ENCODE measurements around the gene ZNF418.
A peak's percentile ranks its signal among the peaks of the same experiment; 100 is the strongest.
"Not testable (repeated sequence)": the region's sequence is repeated elsewhere in the genome, so short reads cannot be mapped to it uniquely, and the experiment has no call there.

Gene ZNF418

GRCh38 chr19:57927587-57927986, 7.6 kb downstream of the ZNF418 start:
- Mint-ChIP-seq H3K27ac (no peak overlapping the region), H3K36me3 (peaks cover 75 to 84% of the 10 kb centered on the region in 2 donors), H3K4me1 (peaks cover 0 to 5% of the 10 kb centered on the region in 2 donors), H3K9me3 (peaks cover 29 to 34% of the 10 kb centered on the region in 2 donors), H3K4me3 (no peak overlapping the region), H3K27me3 (no peaks in the 10 kb centered on the region)
- DNase-seq (no peak), ATAC-seq (replicated peaks) (no peak)

GRCh38 chr19:57916168-57916995, 18.8 kb downstream of the ZNF418 start, which contains the start of gene ZNF417:
ZNF417 (minus strand) TSS chr19:57916592; CDS start chr19:57916411, 181 bp downstream.
- ATAC-seq (replicated peaks) (peak; percentile 98), DNase-seq (peak; percentile 89)
- Mint-ChIP-seq H3K36me3 (peaks cover 50 to 68% of the 10 kb centered on the region in 2 donors), H3K4me1 (peaks cover 36 to 48% of the 10 kb centered on the region in 2 donors), H3K4me3 (peak within 1 kb of the TSS; percentile 93 to 96), H3K27ac (peak within 1 kb of the TSS; percentile 97)
- not testable (repeated sequence) for H3K9me3 Mint-ChIP-seq, H3K27me3 Mint-ChIP-seq

DNA sequence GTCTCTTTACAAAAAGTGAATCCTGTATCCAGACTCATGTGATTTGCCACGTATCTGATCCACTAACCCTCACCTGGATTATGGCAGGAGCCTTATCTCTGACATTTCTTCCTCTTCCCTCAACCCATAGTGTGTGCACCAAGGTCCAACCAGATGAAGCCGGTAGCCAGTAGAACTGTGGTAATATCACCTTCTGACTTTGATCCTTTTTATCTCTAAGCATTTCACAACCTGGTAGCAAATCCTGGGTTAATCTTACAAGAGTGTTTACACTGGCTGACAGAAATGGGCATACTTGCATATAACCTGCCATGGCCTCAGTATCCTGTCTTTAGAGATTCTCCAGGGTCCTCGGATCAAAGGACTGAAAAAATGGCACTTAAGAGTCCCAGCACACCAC, 20.7 kb downstream of the ZNF418 start:
- Mint-ChIP-seq H3K36me3 (peaks cover 46 to 64% of the 10 kb centered on the region in 2 donors), H3K4me3 (no peak overlapping the region), H3K27ac (no peak overlapping the region), H3K9me3 (no peaks in the 10 kb centered on the region), H3K4me1 (peaks cover 39 to 50% of the 10 kb centered on the region in 2 donors), H3K27me3 (no peaks in the 10 kb centered on the region)
- ATAC-seq (replicated peaks) (no peak), DNase-seq (no peak)

- no peak for DNase-seq
- Mint-ChIP-seq H3K4me3 (no peak overlapping the region), H3K9me3 (no peaks in the 10 kb centered on the region), H3K27ac (no peak overlapping the region), H3K36me3 (peaks cover 32 to 55% of the 10 kb centered on the region in 2 donors), H3K4me1 (peaks cover 21 to 44% of the 10 kb centered on the region in 2 donors), H3K27me3 (no peaks in the 10 kb centered on the region)
- ATAC-seq (replicated peaks), result no peak
Measured at GRCh38 chr19:57907394-57907793, 27.8 kb downstream of the ZNF418 start.

DNA sequence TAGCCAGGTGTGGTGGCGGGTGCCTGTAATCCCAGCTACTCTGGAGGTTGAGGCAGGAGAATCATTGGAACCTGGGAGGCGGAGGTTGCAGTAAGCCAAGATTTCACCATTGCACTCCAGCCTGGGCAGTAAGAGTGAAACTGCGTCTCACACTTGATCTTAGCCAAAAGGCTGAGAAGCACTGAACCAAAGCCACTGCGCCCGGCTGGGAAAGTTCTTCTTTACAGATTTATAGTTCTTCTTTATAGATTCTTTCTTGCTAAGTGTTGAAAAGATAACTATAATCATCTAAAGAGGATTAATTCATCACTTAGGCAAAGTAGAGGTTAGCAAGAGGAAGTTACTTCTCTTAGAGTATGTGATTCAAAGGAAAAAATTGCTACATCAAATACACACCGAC, 29.9 kb downstream of the ZNF418 start:
- peaks cover 11 to 32% of the 10 kb centered on the region in 2 donors for H3K4me1 Mint-ChIP-seq
- no peaks in the 10 kb centered on the region for H3K27me3 Mint-ChIP-seq
- H3K9me3 Mint-ChIP-seq, result no peaks in the 10 kb centered on the region
- DNase-seq (no peak), ATAC-seq (replicated peaks) (peak; percentile 62 to 69)
- H3K27ac Mint-ChIP-seq, result peak overlapping the region; percentile 80
- no peak overlapping the region for H3K4me3 Mint-ChIP-seq
- H3K36me3 Mint-ChIP-seq, result peaks cover 16 to 38% of the 10 kb centered on the region in 2 donors

GRCh38 chr19:57903618-57904184, 31.5 kb downstream of the ZNF418 start:
- peaks cover 12 to 29% of the 10 kb centered on the region in 2 donors for H3K36me3 Mint-ChIP-seq
- no peaks in the 10 kb centered on the region for H3K9me3 Mint-ChIP-seq
- no peaks in the 10 kb centered on the region for H3K27me3 Mint-ChIP-seq
- ATAC-seq (replicated peaks) (no peak), DNase-seq (no peak)
- H3K27ac Mint-ChIP-seq, result no peak overlapping the region
- peaks cover 11 to 32% of the 10 kb centered on the region in 2 donors for H3K4me1 Mint-ChIP-seq
- H3K4me3 Mint-ChIP-seq, result no peak overlapping the region

GRCh38 chr19:57900311-57900710, 34.9 kb downstream of the ZNF418 start:
- Mint-ChIP-seq H3K9me3 (no peaks in the 10 kb centered on the region), H3K4me3 (no peak overlapping the region), H3K27me3 (no peaks in the 10 kb centered on the region), H3K27ac (no peak overlapping the region), H3K4me1 (peaks cover 10 to 17% of the 10 kb centered on the region in 2 donors), H3K36me3 (peaks cover 8 to 21% of the 10 kb centered on the region in 2 donors)
- no peak for ATAC-seq (replicated peaks)
- no peak for DNase-seq

GRCh38 chr19:57890706-57891105, 44.5 kb downstream of the ZNF418 start:
- H3K27ac Mint-ChIP-seq; ATAC-seq (replicated peaks); H3K4me3 Mint-ChIP-seq; H3K27me3 Mint-ChIP-seq; DNase-seq; H3K9me3 Mint-ChIP-seq: not testable (repeated sequence)
- H3K36me3 Mint-ChIP-seq, result peaks cover 20 to 27% of the 10 kb centered on the region in 2 donors
- H3K4me1 Mint-ChIP-seq, result peaks cover 19 to 30% of the 10 kb centered on the region in 2 donors

DNA sequence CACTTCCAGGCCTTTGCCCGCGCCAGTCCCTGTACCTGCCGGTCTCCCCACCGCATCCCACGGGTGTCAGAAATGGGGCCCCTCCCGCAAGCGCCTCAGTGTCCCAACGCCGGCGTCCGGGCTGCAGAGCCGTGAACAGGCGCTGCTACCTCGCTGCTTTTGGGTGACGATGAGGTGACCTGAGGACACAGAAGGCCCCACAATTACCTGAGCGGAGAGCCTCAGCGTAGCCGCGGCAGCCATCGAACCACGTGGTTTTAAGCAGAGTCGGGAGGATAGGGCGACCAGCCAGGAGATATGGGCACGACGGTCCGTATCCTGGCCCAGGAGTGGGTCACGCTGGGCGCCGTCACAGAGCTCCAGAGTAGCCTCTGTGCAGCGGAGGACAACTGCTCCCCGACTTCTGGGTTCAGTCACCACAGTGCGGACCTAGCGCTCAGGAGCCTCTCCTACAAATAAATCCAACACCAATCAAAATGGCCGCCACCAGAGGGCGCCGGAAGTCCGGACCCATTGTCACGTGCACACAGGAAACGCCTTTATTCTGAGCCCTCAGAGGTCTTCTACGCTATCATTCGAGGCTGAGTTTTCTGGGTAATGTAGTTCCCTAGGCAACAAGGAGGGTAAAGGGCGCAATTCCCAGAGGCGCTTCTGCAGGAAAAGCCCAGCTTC, 46.5 kb downstream of the ZNF418 start, which contains the start of gene ZNF814:
Gene ZNF814, minus strand, starts transcription at position 478 of the 672 bp plus-strand sequence. Its CDS starts 235 bp downstream, at position 243.
- H3K9me3 Mint-ChIP-seq, result no peaks in the 10 kb centered on the region
- peak; percentile 85 for DNase-seq

DNA sequence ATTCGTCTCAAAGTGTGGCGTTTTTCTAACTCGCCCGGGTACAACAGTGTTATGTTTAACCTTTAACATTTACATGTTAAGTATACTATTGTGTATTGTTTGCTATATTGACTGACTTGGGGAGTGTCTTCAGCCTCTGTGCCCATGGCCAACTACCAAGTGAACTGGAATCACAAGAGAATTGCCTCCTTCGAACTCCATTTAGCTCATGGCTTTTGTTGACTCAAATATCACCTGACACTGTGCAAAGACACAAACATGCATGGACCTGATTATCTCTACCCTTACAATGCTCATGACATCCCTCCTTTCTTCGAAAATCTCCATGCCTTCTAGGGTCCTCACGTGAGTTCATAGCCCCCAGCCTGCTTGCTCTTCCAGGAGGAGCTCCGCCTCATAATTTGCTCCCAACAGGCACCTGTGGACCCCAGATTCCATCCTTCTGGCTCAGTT, 47.1 kb downstream of the ZNF418 start:
- DNase-seq (no peak), ATAC-seq (replicated peaks) (peak; percentile 3 to 8)
- H3K27me3 Mint-ChIP-seq, result no peaks in the 10 kb centered on the region
- peaks cover 34 to 40% of the 10 kb centered on the region in 2 donors for H3K36me3 Mint-ChIP-seq
- peak overlapping the region; percentile 96 for H3K27ac Mint-ChIP-seq
- H3K9me3 Mint-ChIP-seq, result no peaks in the 10 kb centered on the region
- H3K4me1 Mint-ChIP-seq, result peaks cover 23 to 52% of the 10 kb centered on the region in 2 donors
- peak overlapping the region; percentile 92 to 98 for H3K4me3 Mint-ChIP-seq

More for the DNA sequence above, 46.5 kb downstream of the ZNF418 start, which contains the start of gene ZNF814:
- peak within 1 kb of the TSS; percentile 92 to 98 for H3K4me3 Mint-ChIP-seq
- peak; percentile 94 to 97 for ATAC-seq (replicated peaks)
- peaks cover 23 to 46% of the 10 kb centered on the region in 2 donors for H3K4me1 Mint-ChIP-seq
- H3K27me3 Mint-ChIP-seq, result no peaks in the 10 kb centered on the region
- peaks cover 30 to 35% of the 10 kb centered on the region in 2 donors for H3K36me3 Mint-ChIP-seq
- H3K27ac Mint-ChIP-seq, result peak within 1 kb of the TSS; percentile 96

DNA sequence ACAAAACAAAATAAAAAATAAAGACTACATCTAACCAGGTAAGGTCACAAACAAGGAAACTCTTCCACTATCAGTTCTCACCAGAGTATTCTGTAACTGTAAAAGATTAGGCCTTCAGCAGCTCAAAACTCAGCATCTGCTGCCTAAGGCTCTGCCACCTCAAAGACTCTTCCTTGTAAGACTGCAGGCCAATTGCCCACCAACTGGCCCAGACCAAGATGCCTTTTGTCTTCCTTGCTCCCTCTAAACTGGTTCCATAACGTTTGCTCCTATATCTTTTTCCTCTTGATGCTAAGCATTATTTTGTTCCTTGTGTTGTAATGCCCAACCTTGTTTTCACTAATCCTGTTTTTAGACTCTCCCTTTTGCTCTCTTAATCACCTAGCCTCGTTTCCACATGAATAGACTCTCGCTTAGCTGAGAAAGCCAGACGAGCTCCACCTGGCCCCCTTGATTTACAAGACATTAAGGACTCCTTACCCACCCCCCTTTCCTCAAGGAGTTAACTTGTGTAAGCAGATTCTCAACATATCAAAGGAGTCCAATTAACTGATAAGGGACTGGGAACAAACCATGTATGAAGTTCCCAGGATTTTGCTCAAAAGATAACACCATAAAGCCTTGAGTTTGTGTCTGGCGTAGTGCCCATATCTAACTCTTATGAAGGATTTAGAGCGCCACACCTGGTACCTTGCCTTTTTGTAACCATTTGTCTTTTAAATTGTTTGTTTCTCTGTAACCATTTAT, 47.8 kb downstream of the ZNF418 start:
- Mint-ChIP-seq H3K4me3 (peak overlapping the region; percentile 92 to 98), H3K9me3 (no peaks in the 10 kb centered on the region), H3K27me3 (no peaks in the 10 kb centered on the region), H3K4me1 (peaks cover 25 to 52% of the 10 kb centered on the region in 2 donors), H3K27ac (peak overlapping the region; percentile 96), H3K36me3 (peaks cover 41 to 46% of the 10 kb centered on the region in 2 donors)
- no peak for DNase-seq
- no peak for ATAC-seq (replicated peaks)

- H3K9me3 Mint-ChIP-seq, result no peaks in the 10 kb centered on the region
- H3K27me3 Mint-ChIP-seq, result no peaks in the 10 kb centered on the region
- H3K36me3 Mint-ChIP-seq, result peaks cover 41 to 46% of the 10 kb centered on the region in 2 donors
- H3K27ac Mint-ChIP-seq, result peak overlapping the region; percentile 11
- no peak for DNase-seq
- H3K4me3 Mint-ChIP-seq, result peak overlapping the region in 1 of 2 donors; percentile 27
- ATAC-seq (replicated peaks), result no peak
- H3K4me1 Mint-ChIP-seq, result peaks cover 25 to 52% of the 10 kb centered on the region in 2 donors
Measured at GRCh38 chr19:57886046-57886445, 49.2 kb downstream of the ZNF418 start.
